NCI-H1048 (cell line): ENCODE results near the gene KMT2C.
"Not testable (repeated sequence)": the region's sequence is repeated elsewhere in the genome, so short reads cannot be mapped to it uniquely, and the experiment has no call there.

Experiments
- DNase-seq: peaks from one replicate; lab custom pipeline; 2025; lab: John Stamatoyannopoulos, UW

The KMT2C gene

GRCh38 chr7:152435384-152436110, at the start of gene KMT2C:
TSS of gene KMT2C (minus strand) at chr7:152436003. CDS start at chr7:152435786, 217 bp downstream.
- no peak for DNase-seq

DNA sequence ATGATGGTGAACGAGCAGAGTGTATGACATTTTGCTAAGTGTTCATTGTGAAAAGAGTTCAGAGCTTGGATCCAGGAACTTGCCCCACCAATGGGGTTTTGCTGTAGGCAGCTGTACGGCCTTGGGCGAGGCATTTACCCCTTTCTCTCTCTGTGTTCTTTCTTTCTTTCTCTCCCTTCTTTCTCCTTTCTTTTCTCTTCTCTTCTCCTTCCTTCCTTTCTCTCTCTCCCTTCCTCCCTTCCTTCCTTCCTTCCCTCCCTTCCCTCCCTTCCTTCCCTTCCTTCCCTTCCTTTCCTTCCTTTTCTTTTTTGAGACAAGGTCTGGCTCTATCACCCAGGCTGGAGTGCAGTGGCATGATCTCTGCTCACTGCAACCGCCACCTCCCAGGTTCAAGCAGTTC, 45.3 kb upstream of the KMT2C start:
- DNase-seq: no peak

DNA sequence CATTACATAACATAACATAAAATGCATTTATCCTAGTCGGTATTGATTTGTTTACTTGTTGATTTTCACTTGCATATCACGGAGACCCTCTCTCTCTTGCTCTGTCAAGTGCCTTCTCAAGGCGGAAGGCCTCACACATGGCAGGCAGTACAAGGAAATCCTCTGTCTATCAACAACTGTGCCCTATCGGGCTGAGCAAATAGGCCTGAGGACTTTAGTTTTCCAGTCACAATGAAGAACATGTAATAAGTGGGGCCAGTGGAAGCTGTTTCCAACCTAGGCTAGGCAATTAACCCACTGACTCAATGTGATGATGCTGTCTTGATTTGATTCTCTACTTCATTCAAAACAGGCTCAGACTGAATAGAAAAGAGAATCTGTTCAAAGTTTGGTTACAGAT, 44.9 kb upstream of the KMT2C start:
- DNase-seq: no peak

DNA sequence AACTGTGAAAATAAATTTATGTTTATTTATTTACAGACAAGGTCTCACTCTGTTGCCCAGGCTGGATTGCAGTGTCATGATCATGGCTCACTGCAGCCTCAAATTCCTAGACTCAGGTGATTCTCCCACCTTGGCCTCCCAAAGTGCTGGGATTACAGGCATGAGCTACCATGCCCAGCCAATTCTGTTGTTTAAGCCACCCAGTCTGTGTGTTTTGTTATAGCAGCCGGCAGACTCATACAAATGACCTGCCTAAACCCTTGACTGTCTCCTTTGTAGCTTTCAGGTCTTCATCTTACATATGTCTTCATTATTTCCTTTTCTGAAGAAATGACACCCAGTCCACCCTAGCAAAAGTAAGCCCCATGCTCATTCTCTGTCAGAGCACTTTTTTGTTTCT, 43.8 kb upstream of the KMT2C start:
- no peak for DNase-seq

DNA sequence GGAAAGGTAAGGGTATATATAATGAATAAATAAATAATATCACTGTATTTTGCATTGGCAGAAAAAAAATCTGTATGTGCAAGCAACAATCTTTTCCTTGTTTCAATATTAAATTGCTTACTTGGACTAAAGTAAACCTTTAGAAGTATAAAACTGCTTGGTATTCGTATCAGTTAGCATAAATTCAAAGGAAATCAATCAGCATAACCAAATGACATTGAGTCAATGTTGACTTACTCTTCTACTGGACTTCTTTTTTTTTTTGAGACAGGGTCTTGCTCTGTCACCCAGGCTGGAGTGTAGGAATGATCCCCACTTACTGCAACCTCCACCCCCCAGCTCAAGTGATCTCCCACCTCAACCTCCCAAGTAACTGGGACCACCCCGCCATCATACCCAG, 42.3 kb upstream of the KMT2C start:
- DNase-seq: no peak

GRCh38 chr7:152477079-152477478, 41.3 kb upstream of the KMT2C start:
- no peak for DNase-seq

DNA sequence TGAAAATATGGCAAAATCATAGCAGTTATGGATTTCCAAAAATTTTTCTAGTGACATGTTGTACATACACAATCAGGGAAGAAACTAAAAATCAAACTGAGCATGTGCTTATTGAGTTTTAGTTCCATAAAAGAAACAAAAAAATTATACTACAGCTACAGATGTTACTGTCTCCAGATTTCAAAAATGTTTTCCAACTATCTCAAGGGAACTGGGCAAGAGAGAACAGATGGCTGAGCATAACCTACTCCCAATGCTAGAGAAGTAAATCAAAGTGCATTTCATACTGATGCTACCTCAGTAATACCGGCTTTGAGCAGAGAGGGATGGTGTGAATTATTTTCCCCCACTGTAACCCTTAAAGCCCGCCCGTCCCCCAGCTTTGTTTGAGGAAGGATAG, 40.7 kb upstream of the KMT2C start:
- no peak for DNase-seq

- DNase-seq: not testable (repeated sequence)
Observed at GRCh38 chr7:152471023-152471620, 35.3 kb upstream of the KMT2C start.

GRCh38 chr7:152470251-152471022, 34.6 kb upstream of the KMT2C start:
- DNase-seq: not testable (repeated sequence)

DNA sequence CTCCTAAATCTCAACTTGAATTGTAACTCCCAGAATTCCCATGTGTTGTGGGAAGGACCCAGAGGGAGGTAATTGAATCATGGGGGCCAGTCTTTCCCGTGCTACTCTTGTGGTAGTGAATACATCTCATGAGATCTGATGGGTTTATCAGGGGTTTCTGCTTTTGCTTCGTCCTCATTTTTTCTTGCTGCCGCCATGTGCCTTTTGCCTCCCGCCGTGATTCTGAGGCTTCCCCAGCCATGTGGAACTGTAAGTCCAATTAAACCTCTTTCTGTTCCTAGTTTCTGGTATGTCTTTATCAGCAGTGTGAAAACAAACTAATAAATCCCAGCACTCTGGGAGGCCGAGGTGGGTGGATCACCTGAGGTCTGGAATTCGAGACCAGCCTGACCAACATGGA, 33.8 kb upstream of the KMT2C start:
- not testable (repeated sequence) for DNase-seq

GRCh38 chr7:152467225-152467624, 31.4 kb upstream of the KMT2C start:
- no peak for DNase-seq

DNA sequence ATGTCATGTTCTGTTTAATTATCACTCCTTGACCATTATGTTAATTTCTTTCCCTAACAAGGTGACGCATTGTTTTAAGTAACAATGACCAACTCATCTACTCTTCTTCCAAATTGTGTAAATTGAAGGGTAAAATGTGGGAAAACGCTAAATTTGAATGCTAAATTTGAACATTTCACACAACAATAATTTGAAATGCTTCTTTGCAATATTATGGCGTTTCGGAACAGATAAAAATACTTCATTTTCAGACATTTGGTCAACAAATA, 29.2 kb upstream of the KMT2C start:
- no peak for DNase-seq

DNA sequence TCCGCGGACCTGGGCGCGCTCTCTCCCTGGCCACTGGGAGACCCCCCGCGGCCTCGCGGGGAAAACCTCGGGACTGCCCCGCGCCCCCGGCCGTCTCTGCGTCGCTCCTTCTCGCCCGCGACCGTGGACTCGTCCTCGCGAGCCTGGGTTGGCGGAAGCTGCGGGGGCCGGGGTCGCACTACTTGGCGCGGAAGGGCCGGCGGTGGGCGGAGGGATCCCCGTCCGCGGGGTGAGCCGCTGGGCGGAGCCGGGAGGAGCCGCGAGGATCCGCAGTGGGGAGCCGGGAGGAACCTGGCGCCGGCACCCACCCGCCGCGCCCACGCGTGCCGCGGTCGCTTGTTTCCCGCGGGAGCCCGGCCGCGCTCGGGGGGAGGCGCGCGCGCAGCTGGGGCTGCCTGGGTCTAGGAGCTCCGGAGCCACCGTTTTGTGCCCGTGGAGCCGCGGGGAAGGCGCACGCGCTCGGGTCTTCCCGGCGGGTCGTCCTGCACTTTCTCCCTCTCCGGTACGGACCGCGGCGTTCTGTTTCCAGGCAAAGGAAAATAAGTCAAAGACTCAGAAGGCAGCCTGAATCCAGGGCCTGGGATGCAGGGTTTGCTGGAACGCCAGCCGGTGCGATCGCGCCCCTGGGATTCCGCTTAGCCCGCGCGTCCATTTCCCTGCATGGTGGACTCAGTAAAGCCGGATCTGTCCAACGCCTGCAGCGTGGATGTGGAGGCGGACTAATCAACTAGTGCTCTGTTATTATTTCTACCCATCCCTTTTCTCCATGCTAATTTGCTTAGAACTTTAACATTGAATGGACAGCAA, 28.7 kb upstream of the KMT2C start:
- peak; percentile 24 for DNase-seq

GRCh38 chr7:152463709-152464311, 28.0 kb upstream of the KMT2C start:
- DNase-seq: peak; percentile 99

DNA sequence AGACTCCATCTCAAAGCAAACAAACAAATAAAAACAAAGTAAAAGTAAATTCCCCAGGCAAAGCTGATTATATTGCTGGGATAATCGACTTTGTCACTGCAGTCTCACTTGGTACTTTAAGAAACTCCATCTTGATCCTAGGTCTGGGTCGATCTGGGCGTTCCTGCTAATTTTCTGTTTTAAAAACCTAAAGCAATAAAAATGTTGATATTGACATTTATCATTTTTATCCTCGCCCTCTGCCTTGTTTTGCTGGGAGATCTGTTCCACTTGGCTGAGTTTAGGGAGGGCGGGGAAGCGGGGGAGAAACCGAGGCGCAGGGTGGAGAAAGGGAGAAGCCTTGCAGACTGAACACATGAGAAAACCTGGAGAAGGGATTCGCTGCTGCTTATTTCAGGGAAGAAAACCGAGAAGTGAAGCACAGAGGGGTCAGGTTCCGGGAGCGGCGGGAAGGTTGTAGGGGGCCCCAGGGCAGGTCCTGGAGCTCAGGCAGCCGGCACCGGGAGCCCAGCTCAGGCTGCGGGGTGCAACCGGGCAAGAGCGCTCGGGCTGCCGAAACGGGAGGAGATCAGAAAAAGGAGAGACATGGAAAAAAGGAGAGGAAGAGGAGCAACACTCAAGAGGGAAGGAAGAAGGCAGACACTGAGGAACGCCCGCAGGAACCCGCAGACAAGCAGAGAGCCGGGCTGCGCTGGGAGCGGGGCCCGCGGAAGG, 27.3 kb upstream of the KMT2C start:
- DNase-seq: no peak

GRCh38 chr7:152459724-152460251, 24.0 kb upstream of the KMT2C start:
- DNase-seq: no peak

- DNase-seq: no peak
Observed at GRCh38 chr7:152451356-152451755, 15.6 kb upstream of the KMT2C start.

- not testable (repeated sequence) for DNase-seq
Observed at GRCh38 chr7:152445386-152446008, 9.7 kb upstream of the KMT2C start.

DNA sequence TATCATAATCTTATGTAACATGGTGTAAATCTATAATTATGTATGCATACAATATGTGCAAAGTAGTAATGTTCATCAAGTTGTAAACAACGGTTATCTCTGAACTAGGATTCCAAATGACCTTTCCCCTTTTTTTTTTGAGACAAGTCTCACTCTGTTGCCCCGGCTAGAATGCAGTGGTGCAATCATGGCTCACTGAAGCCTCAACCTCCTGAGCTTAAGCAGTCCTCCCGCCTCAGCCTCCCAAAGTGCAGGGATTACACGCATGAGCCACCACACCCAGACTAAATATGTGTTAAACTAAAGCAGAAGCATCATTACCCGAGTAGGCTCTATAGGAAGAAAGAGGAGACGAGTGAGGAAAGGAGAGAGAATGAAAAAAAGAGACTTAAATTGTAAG, 7.8 kb upstream of the KMT2C start:
- no peak for DNase-seq

- no peak for DNase-seq
Observed at GRCh38 chr7:152442330-152442835, 6.6 kb upstream of the KMT2C start.
